Glomerular endothelial cell (primary cell): ENCODE data around the gene NFYB. TPM values are rescaled to one million over a fixed set of nuclear protein-coding genes. Genes with fewer than 3 reads are reported as not detected.
"Not testable (repeated sequence)": the region's sequence is repeated elsewhere in the genome, so short reads cannot be mapped to it uniquely, and the experiment has no call there.

Source experiments
- DNase-seq: peaks from one replicate; pipeline ENCODE4 v3.0.0-alpha.2; 2011; ENCODE audit warnings: low read depth, low spot score; ENCODE audit errors: extremely low read depth
- total RNA-seq: library from RNA; depleted of rRNA; stranded (reverse); fragments of >200 nt; gene quantifications from 2 replicates; pipeline ENCODE4 v1.2.3, GENCODE V29; 2015

Gene NFYB
- total RNA-seq, 1 donor from 2014 or later = 10.0 TPM

DNA sequence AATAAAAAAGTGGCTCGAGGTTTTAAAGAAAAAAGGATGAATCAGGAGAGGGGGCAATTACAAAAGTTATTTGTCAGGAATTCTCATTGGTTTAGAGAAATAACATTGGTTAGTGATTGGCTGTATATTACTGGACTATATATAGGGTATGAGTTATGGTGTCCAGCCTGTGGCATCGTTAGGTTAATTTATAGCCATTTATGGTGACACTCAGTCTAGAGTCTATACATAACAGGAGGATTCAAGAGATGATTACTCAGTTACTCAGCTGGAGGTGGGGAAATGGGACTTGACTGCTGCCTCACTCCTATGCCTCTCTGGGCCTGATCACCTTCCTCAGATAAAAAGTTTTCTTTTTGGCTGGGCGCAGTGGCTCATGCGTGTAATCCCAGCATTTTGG, 25.6 kb upstream of the NFYB start:
- no peak for DNase-seq

DNA sequence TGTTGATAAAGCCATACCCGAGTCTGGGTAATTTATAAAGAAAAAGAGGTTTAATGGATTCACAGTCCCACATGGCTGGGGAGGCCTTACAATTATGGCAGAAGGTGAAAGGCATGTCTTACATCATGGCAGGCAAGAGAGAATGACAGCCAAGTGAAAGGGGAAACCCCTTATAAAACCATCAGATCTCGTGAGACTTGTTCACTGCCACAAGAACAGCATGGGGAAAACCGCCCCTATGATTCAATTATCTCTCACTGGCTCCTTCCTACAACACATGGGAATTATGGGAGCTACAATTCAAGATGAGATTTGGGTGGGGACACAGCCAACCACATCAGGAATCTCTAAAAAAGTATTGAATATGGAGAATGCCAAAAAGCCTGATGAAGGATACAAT, 25.0 kb upstream of the NFYB start:
- not testable (repeated sequence) for DNase-seq

DNA sequence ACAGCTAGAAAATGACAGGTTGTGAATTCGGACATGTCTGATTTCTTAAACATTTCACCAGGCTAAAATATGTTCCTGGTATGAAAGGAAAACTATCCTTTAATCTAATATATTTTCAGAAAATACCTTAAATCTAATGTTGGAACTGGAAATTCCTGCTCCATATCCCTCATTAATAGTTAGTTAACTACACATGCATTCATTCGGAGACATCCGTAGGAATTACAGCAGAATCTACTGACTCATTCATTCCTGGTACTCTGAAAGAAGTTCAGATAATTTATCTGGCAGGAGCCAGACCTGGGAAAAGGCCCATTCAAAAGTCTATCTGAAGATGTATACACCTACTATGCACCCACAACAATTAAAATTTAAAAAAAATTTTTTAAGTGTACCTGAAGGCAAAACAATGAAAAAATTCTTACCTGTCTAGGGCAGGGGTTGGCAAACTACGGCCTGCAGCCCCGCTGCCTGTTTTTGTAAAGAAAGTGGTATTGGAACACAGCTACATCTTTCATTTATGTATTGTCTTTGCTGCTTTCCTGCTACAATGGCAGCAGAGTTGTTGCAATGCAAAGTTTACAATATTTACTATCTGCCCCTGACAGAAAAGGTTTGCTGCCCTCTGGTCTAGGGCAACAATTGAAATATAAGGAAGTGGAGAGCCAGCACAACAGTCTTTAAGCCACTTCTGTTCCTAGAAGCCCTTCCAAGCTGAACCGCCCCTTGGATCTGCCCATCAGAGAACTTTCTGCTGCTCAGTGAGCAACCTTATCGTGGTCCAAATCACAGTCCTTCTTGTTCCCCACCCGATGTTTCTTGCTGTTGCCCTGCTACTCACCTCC, 17.9 kb upstream of the NFYB start:
- no peak for DNase-seq

DNA sequence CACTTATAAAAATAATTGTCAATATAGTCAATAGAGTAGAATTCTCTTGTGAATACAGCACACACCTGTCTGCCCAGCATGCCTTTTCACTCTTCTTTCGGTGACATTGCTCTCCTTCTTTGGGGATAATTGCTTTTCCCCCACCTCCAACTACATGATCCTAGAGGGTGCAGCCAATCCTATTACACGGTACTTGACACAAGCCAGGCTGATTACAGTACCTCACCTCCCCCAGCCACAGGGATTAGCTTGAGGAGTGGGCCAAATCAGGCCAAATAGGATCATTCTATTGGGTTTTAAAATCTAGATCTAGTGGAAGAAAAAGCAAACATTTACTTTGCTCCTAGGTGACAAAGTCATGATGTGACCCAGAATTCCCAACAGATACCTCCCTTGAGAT, 16.8 kb upstream of the NFYB start:
- no peak for DNase-seq

DNA sequence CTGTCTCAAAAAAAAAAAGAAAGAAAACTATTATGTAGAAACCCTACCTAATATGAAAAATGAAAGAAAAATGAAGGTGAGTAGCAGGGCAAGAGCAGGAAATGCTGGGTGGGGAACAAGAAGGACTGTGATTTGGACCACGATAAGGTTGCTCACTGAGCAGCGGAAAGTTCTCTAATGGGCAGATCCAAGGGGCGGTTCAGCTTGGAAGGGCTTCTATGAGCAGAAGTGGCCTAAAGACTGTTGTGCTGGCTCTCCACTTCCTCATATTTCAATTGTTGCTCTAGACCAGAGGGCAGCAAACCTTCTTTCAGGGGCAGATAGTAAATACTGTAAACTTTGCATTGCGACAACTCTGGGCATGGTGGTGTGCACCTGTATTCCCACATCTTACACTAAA, 16.3 kb upstream of the NFYB start:
- no peak for DNase-seq

DNA sequence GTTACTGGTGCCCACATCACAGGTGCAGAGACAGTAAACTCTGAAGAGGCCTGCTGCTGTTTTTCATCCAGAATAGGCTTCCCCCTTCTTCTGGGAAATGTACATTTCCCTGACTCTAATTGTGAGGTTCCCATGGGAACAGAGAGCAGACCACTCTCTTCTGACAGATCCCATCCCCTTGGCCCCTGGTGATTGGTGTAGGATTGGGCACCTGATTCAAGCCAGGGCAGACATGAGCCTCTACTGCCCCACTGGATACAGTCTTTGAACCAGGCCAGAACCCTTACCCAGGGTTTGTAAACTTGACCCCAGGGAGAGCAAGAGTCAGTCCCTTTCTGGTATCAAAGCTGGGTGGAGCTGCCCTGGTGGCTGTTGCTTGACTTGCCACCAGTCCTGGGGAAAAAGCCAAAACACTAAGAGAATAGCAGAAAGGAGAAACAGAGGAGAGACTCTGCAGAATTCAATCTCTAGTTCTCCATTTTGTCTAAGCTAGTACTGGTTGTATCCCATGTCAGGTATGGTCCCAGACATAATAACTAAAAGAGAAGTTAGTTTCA, 14.8 kb upstream of the NFYB start:
- no peak for DNase-seq

DNA sequence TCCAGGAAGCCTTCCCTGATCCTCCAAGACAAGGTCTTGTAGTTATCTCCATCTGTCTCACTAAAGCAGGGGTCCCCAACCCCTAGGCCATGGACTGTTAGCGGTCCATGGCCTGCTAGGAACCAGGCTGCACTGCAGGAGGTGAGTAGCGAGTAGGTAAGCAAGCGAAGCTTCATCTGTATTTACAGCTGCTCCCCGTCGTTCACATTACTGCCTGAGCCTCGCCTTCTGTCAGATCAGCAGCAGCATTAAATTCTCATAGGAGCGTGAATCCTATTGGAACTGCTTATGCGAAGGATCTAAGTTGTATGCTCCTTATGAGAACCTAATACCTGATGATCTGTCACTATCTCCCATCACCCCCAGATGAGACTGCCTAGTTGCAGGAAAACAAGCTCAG, 12.4 kb upstream of the NFYB start:
- DNase-seq = no peak

DNA sequence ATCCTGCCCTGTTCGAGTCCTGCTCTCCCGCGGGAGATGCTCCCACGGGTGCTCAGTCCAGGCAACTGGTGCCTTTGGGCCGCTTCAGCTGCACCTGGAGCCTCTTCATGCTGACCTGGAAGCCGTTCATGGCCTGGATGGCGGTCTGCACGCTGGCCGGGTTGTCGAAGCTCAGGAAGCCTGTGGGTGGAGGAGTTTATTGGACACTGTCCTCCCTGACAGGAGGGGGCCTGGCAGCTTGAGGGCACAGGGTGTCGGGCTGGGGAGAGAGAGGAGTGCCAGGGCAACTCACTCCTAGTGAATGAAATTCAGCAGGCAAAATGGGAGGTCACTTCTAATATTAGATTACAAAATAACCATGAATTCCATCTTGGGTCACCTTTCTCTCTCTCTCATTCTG, 9.3 kb upstream of the NFYB start:
- no peak for DNase-seq

DNA sequence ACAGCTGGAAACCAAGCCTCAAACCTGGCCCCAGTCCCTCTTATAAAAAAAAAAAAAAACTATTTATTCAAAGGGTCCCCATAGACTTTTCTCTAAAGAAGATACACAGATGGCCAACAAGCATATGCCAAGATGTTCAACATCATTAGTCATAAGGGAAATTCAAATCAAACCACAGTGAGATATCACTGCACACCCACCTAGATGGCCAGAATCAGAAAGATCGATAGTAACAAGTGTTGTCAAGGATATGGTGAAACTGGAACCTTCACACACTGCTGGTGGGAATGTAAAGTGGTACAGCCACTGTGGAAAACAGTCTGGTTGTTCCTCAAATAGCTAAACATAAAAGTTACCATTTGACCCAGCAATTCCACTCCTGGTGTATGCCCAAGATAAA, 5.9 kb upstream of the NFYB start:
- no peak for DNase-seq

DNA sequence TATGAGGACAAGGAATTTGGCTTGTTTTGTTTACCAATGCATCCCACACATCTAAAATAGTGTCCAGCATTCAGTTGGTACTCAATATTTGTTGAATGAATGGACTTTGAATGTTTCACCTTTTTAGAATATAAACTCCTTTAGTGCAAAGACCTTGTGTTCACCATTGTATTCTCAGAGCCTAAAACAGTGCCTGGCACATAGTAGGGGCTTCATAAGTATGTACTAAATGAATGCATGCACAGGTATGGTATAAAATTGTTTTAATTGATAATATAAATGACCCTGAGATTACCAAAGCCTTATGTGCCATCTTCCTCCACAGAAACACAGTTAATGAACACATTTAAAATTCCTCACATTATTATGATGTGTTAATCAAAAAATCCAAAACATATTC, 5.0 kb upstream of the NFYB start:
- DNase-seq = no peak

DNA sequence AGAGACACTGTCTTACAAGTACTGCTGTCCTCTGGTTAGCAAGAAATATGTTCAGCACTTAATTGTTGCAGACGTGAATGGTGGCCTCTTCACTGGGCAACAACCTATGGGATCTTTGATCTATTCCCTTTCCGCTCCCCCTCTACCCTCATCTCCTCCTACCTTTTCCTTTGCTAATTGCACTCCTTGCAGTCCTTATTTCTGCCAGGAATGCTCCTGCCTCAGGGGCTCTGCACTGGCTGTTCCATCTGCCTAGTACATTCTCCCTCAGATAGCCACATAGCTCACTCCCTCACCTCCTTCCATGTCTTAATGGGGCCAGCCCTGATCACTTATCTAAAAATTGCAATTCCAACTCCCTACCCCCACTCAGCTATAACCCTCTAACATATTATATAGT, 4.5 kb upstream of the NFYB start:
- no peak for DNase-seq

DNA sequence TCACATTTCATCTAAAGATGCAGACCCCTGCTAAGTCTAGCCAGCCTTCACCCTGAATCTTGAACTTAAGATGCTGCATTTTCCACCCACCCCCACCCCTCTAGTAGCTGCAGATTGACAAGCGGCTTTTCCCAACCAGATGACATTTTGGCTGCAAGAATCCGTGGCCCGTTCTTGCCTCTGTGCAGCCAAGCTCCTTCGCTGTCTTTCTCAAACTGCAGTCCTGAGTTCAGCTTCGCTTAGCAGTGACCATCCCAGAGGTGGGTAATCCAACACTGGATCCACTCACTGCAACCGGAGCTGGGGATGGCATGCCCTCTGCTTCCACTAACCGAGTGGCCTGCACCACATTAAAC, 765 bp upstream of the NFYB start:
- DNase-seq = no peak

DNA sequence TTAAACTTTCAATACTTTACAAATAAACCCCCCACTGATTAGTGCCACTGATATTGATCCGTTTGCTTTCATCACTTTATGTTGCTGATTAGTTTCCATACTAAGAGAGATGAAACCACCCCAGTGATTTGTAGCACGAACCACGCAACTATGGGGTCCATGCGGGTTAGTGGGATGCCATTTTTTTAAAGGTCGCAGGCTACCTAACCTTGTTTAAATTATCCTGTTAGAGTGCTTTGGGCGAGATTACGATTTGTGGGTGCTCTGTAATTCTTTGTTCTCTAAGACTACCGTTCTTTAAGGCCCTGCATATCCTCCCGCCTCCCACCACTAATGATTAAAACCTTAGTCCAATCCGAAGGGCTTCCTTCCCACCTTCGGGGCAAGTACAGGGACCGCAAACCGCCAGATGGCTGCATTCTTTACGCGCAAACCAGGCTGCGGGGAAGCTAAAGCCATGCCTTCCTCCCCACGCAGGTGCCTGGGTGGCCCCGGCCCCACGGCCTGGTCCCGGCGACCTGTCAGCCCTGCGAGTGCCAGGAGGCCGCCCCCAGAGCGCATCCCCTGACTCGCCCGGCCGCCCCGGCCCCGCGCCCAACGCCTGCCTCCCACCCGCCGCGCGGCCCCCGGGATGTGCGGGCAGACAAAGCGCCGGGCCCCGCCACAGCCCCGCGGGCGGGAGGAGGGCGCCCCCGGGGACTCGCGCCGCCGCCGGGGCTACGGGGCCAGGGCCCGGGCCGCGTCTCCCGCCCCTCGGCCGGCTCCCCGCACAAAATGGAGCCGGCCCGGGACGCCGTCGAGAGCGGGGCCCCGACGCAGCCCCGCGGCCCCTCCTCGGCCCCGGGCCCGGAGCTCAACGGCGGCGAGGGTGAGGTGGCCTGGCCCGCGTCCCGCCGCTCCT, 759 bp downstream of the NFYB start:
- DNase-seq = no peak

DNA sequence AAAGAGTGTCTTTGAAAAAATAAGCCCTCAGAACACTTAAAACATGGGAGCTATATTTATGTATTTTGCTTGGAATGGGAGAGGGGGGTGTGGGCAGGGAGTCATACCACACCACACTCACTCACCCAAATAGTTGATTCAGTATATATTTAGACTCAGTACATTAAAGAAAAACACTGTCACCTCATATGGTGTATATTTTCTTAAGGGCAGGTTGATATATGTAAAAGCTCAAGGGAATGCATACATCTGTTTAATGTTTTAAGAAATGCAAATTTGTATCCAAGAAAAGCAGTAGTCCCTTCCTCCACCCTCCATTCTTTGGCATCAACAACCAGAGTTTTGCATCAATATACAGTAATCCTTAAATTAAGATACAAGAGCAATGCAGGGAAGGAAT, 1.4 kb downstream of the NFYB start:
- DNase-seq = no peak

DNA sequence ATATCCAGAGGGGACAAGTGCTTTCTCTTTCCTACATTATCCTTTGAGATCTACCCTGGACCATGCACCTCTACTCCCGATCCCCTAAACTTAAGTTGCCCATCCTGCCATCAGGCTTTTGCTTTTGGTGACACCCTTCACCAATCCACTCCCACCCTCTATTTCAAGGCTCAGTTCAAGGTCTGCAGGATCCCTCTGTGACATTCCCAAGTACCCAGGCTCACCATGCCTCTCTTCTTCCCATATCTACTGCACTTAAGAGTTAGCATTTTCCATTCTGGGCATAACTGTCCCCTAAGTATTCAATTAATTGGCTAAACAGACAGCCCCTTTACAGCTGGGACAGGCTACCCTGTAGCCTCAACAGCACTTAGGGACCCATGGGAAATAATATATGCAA, 3.1 kb downstream of the NFYB start:
- DNase-seq = no peak

DNA sequence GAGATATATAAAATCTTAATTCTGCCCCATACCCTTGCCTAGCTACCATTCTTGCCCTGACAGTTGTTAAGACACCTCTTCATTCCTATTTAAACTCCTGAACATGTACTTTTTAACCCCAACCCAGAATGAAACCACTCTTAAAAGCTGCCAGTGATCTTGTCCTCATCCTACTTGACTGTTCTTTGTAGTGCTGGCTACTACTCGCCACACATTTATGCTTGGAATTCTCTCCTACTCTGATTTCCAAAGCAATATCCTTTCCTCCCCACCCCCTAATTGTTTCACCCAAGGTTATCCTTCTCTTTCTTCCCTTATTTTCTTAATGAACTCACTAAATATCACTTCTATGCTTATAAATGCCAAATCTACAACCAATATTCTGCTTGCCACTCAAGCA, 4.1 kb downstream of the NFYB start:
- no peak for DNase-seq

DNA sequence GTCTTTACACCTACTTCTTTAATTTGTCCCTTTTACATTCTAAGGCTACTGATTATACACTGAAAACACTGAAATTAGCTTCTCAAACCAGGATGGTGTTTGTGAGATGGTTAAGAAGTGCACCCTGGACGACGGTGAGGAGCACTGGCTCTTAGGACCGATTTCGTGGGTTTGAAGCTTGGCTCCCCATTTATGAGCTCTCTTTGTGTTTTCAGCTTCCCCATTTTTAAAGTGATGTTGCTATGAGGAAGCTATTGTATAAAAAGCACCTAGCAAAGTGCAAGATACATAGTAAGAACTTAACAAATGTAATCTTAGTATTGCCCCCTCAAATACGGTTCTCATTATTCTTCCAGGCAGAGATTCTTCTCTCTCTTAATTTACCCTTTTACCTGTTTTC, 4.7 kb downstream of the NFYB start:
- DNase-seq = no peak

DNA sequence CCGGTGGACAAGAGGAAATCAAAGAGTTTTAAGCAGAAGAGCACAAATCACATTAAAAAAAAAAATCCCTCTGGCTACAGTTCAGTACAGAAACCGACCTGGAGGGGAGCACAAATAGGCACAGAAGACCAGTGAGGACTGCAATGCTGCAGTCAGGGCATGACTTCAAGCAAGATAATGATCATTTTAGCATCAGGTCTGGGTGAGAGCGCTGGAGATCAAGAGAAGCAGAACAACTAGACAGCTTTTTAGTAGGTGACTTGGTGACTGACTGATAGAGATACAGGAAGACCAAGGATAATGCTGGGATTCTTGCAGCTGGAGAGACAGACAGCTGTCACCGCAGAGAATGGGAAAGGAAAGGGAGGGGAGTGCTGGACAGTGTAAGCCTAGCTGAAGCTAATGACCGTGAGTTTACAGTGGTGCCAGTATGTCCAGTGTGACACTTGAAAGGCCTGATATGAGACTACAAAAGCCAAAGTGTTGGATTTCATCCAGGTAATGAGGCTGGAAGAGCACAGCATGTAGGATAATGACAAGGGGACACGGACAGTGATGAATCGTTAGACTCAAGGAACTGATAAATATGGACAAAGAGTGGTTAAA, 5.6 kb downstream of the NFYB start:
- DNase-seq = no peak

DNA sequence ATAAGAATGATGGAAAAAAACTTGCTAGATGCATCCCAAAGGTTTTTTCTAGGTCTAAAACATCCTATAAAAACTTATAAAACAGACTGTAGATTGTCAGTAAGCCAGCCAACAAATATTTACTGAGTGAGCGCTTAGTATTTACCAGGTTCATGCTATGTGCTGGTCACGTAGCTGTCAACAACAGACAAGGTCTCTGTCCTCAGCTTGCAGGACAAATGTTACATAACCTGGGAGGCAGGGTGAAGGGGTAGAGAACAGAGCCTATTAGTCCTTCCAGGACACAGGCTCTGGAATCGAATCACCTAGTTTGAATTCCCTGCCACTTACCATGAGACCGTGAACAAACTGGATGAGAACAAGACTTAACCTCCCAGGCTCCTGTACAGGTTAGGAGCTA, 6.4 kb downstream of the NFYB start:
- DNase-seq = no peak

DNA sequence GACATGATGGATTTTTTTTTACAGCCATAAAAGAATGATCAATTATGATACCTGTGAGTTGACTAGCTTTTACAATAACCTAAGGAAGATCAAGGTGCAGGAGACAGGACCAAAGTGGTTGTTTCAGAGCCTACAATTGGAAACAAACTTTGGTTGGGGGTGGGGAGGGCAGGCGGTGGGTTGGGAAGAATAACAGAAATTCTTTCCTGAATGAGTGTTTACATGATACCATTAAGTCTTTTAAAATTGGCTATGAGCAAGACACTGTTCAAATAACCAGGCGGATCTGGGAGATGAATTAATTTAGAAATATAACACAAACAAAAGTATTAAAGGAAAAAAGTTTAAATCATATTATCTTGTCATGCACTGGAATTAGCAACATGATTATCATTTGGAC, 7.2 kb downstream of the NFYB start:
- no peak for DNase-seq

DNA sequence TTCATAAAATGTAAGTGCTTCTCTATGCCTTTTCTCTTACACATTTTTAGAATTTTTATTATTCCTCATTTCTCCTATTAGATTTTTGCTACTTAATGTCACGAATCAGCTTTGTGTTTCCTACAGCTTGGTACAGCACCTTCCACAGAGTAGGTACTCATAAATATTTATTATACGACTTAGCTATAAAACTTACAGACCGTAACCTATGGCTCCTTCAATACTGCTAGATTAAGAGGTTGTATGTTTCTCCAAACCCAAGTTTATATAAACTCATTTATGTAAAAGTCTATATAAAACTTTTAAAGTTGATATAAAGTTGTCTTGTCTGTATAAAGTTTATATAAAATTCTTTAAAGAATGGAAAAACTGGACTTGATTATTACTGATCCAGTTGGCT, 11.5 kb downstream of the NFYB start:
- DNase-seq = no peak
